GM21825 (cell line): Measurements from ENCODE around the gene TMPRSS5.

Experiments
- ATAC-seq: cut with Tn5 transposase; IDR thresholded peaks from one replicate; pipeline ENCODE4 v1.9.1; 2021; ENCODE audit warnings: mild to moderate bottlenecking, moderate library complexity; ENCODE audit not compliant: unreplicated experiment

The TMPRSS5 gene

GRCh38 chr11:113670149-113670830 is 35.8 kb downstream of the TMPRSS5 start:
- no peak for ATAC-seq

GRCh38 chr11:113668255-113668654 is 37.9 kb downstream of the TMPRSS5 start:
- no peak for ATAC-seq

- no peak for ATAC-seq
These were observed 38.3 kb downstream of the TMPRSS5 start for GRCh38 chr11:113667801-113668200.

- ATAC-seq: no peak
These were observed 39.5 kb downstream of the TMPRSS5 start for GRCh38 chr11:113666584-113666983.

GRCh38 chr11:113664981-113665710 is 41.0 kb downstream of the TMPRSS5 start:
- no peak for ATAC-seq

GRCh38 chr11:113664069-113664980 is 41.8 kb downstream of the TMPRSS5 start:
- ATAC-seq: no peak

- ATAC-seq: no peak
These were observed 42.5 kb downstream of the TMPRSS5 start for GRCh38 chr11:113663567-113663966.

- no peak for ATAC-seq
These were observed 50.3 kb downstream of the TMPRSS5 start for GRCh38 chr11:113655771-113656170.

- no peak for ATAC-seq
These were observed 55.1 kb downstream of the TMPRSS5 start for GRCh38 chr11:113651023-113651422.

- no peak for ATAC-seq
These were observed 56.8 kb downstream of the TMPRSS5 start for GRCh38 chr11:113649311-113649710.

- ATAC-seq: no peak
These were observed 58.3 kb downstream of the TMPRSS5 start for GRCh38 chr11:113647856-113648255.

GRCh38 chr11:113647108-113647507 is 59.0 kb downstream of the TMPRSS5 start:
- no peak for ATAC-seq

- no peak for ATAC-seq
These were observed 60.3 kb downstream of the TMPRSS5 start for GRCh38 chr11:113645593-113646349.

- no peak for ATAC-seq
These were observed 61.5 kb downstream of the TMPRSS5 start for GRCh38 chr11:113644605-113645004.

- ATAC-seq: no peak
These were observed 62.4 kb downstream of the TMPRSS5 start for GRCh38 chr11:113643701-113644100.

- no peak for ATAC-seq
These were observed 63.0 kb downstream of the TMPRSS5 start for GRCh38 chr11:113643006-113643585.

- no peak for ATAC-seq
These were observed 64.0 kb downstream of the TMPRSS5 start for GRCh38 chr11:113642090-113642489.

- ATAC-seq: no peak
These were observed 67.7 kb downstream of the TMPRSS5 start for GRCh38 chr11:113638376-113638775.

- ATAC-seq: no peak
These were observed 68.5 kb downstream of the TMPRSS5 start for GRCh38 chr11:113637636-113638035.
